ENCODE results near the gene GRIK5. TPM values are rescaled to one million over a fixed set of nuclear protein-coding genes. Genes with fewer than 3 reads are reported as not detected.

GRIK5 gene
- under 1 TPM; 0.42 to 0.55 TPM for total RNA-seq
- total RNA-seq, result 0.23 to 0.38 reads per million in 2 donors

GRCh38 chr19:42069619-42070351 is at the start of gene GRIK5:
Gene GRIK5, minus strand, starts transcription at chr19:42070206. Its CDS starts 4,436 bp downstream, at chr19:42065770.
- no peak within 1 kb of the TSS for H3K4me3 Mint-ChIP-seq
- DNase-seq (no peak), ATAC-seq (no peak)
- H3K27ac Mint-ChIP-seq, result no peak within 1 kb of the TSS
- H3K9me3 ChIP-seq (ENCODE audit: control insufficient read depth, low read length, poor library complexity, severe bottlenecking), result no peaks in the 10 kb centered on the region
- H3K4me1 Mint-ChIP-seq, result no peaks in the 10 kb centered on the region
- no peaks in the 10 kb centered on the region for H3K27me3 Mint-ChIP-seq
- H3K36me3 Mint-ChIP-seq (ENCODE audit: low read depth), result no peaks in the 10 kb centered on the region

- H3K27me3 Mint-ChIP-seq, result no peaks in the 10 kb centered on the region
- DNase-seq, result no peak
- H3K9me3 ChIP-seq (ENCODE audit: control insufficient read depth, low read length, poor library complexity, severe bottlenecking), result no peaks in the 10 kb centered on the region
- H3K36me3 Mint-ChIP-seq (ENCODE audit: low read depth), result peaks cover 9% of the 10 kb centered on the region
- H3K4me3 Mint-ChIP-seq, result no peak overlapping the region
- H3K27ac Mint-ChIP-seq, result no peak overlapping the region
- no peak for ATAC-seq
- peaks cover 19% of the 10 kb centered on the region for H3K4me1 Mint-ChIP-seq
Observed at GRCh38 chr19:42117076-42117475, 47.1 kb upstream of the GRIK5 start.

GRCh38 chr19:42116308-42117075 is 46.5 kb upstream of the GRIK5 start:
- DNase-seq, result no peak
- Mint-ChIP-seq H3K27ac (no peak overlapping the region), H3K4me1 (peaks cover 15% of the 10 kb centered on the region), H3K36me3 (ENCODE audit: low read depth) (peaks cover 9% of the 10 kb centered on the region), H3K4me3 (no peak overlapping the region), H3K27me3 (no peaks in the 10 kb centered on the region)
- no peaks in the 10 kb centered on the region for H3K9me3 ChIP-seq (ENCODE audit: control insufficient read depth, low read length, poor library complexity, severe bottlenecking)
- no peak for ATAC-seq

GRCh38 chr19:42115705-42116104 is 45.7 kb upstream of the GRIK5 start:
- H3K9me3 ChIP-seq (ENCODE audit: control insufficient read depth, low read length, poor library complexity, severe bottlenecking), result no peaks in the 10 kb centered on the region
- no peaks in the 10 kb centered on the region for H3K27me3 Mint-ChIP-seq
- H3K4me3 Mint-ChIP-seq, result no peak overlapping the region
- ATAC-seq (no peak), DNase-seq (no peak)
- peaks cover 11% of the 10 kb centered on the region for H3K36me3 Mint-ChIP-seq (ENCODE audit: low read depth)
- H3K27ac Mint-ChIP-seq, result peak overlapping the region; percentile 81
- H3K4me1 Mint-ChIP-seq, result peaks cover 16% of the 10 kb centered on the region

- no peak overlapping the region for H3K4me3 Mint-ChIP-seq
- H3K27me3 Mint-ChIP-seq, result no peaks in the 10 kb centered on the region
- H3K9me3 ChIP-seq (ENCODE audit: control insufficient read depth, low read length, poor library complexity, severe bottlenecking), result no peaks in the 10 kb centered on the region
- H3K4me1 Mint-ChIP-seq, result peaks cover 15% of the 10 kb centered on the region
- ATAC-seq, result no peak
- no peak for DNase-seq
- peak overlapping the region; percentile 81 for H3K27ac Mint-ChIP-seq
- peaks cover 11% of the 10 kb centered on the region for H3K36me3 Mint-ChIP-seq (ENCODE audit: low read depth)
Observed at GRCh38 chr19:42115219-42115618, 45.2 kb upstream of the GRIK5 start.

GRCh38 chr19:42114412-42114811 is 44.4 kb upstream of the GRIK5 start:
- ATAC-seq (no peak), DNase-seq (no peak)
- Mint-ChIP-seq H3K27ac (peak overlapping the region; percentile 82), H3K4me3 (no peak overlapping the region), H3K36me3 (ENCODE audit: low read depth) (peaks cover 11% of the 10 kb centered on the region), H3K27me3 (no peaks in the 10 kb centered on the region), H3K4me1 (peaks cover 15% of the 10 kb centered on the region)
- no peaks in the 10 kb centered on the region for H3K9me3 ChIP-seq (ENCODE audit: control insufficient read depth, low read length, poor library complexity, severe bottlenecking)

- peaks cover 11% of the 10 kb centered on the region for H3K36me3 Mint-ChIP-seq (ENCODE audit: low read depth)
- peak overlapping the region; percentile 82 for H3K27ac Mint-ChIP-seq
- peak overlapping the region; percentile 39 for H3K4me3 Mint-ChIP-seq
- peaks cover 15% of the 10 kb centered on the region for H3K4me1 Mint-ChIP-seq
- no peaks in the 10 kb centered on the region for H3K27me3 Mint-ChIP-seq
- no peak for DNase-seq
- no peaks in the 10 kb centered on the region for H3K9me3 ChIP-seq (ENCODE audit: control insufficient read depth, low read length, poor library complexity, severe bottlenecking)
- ATAC-seq, result peak; percentile 47
Observed at GRCh38 chr19:42113641-42114348, 43.8 kb upstream of the GRIK5 start.

- ATAC-seq, result no peak
- H3K36me3 Mint-ChIP-seq (ENCODE audit: low read depth), result peaks cover 10% of the 10 kb centered on the region
Observed at GRCh38 chr19:42111811-42112210, 41.8 kb upstream of the GRIK5 start.

GRCh38 chr19:42111384-42111783 is 41.4 kb upstream of the GRIK5 start:
- peak overlapping the region; percentile 79 for H3K27ac Mint-ChIP-seq
- no peaks in the 10 kb centered on the region for H3K27me3 Mint-ChIP-seq
- ATAC-seq, result no peak
- no peaks in the 10 kb centered on the region for H3K9me3 ChIP-seq (ENCODE audit: control insufficient read depth, low read length, poor library complexity, severe bottlenecking)
- peaks cover 9% of the 10 kb centered on the region for H3K36me3 Mint-ChIP-seq (ENCODE audit: low read depth)
- H3K4me1 Mint-ChIP-seq, result peaks cover 22% of the 10 kb centered on the region
- H3K4me3 Mint-ChIP-seq, result no peak overlapping the region
- no peak for DNase-seq

More at GRCh38 chr19:42111811-42112210, 41.8 kb upstream of the GRIK5 start:
- Mint-ChIP-seq H3K27me3 (no peaks in the 10 kb centered on the region), H3K27ac (no peak overlapping the region), H3K4me3 (no peak overlapping the region), H3K4me1 (peaks cover 20% of the 10 kb centered on the region)
- H3K9me3 ChIP-seq (ENCODE audit: control insufficient read depth, low read length, poor library complexity, severe bottlenecking), result no peaks in the 10 kb centered on the region
- DNase-seq, result no peak

GRCh38 chr19:42110658-42111057 is 40.7 kb upstream of the GRIK5 start:
- H3K36me3 Mint-ChIP-seq (ENCODE audit: low read depth), result peaks cover 10% of the 10 kb centered on the region
- H3K27me3 Mint-ChIP-seq, result no peaks in the 10 kb centered on the region
- peaks cover 21% of the 10 kb centered on the region for H3K4me1 Mint-ChIP-seq
- ATAC-seq (no peak), DNase-seq (no peak)
- peak overlapping the region; percentile 79 for H3K27ac Mint-ChIP-seq
- H3K9me3 ChIP-seq (ENCODE audit: control insufficient read depth, low read length, poor library complexity, severe bottlenecking), result no peaks in the 10 kb centered on the region
- H3K4me3 Mint-ChIP-seq, result no peak overlapping the region

GRCh38 chr19:42109896-42110295 is 39.9 kb upstream of the GRIK5 start:
- ATAC-seq (no peak), DNase-seq (no peak)
- Mint-ChIP-seq H3K27ac (no peak overlapping the region), H3K4me3 (no peak overlapping the region), H3K4me1 (peaks cover 25% of the 10 kb centered on the region), H3K27me3 (no peaks in the 10 kb centered on the region), H3K36me3 (ENCODE audit: low read depth) (peaks cover 12% of the 10 kb centered on the region)
- H3K9me3 ChIP-seq (ENCODE audit: control insufficient read depth, low read length, poor library complexity, severe bottlenecking), result no peaks in the 10 kb centered on the region

- Mint-ChIP-seq H3K36me3 (ENCODE audit: low read depth) (peaks cover 11% of the 10 kb centered on the region), H3K27me3 (no peaks in the 10 kb centered on the region), H3K27ac (peak overlapping the region; percentile 19), H3K4me1 (peaks cover 25% of the 10 kb centered on the region), H3K4me3 (no peak overlapping the region)
- DNase-seq, result peak; percentile 76 to 85 (median 77)
- ATAC-seq, result peak; percentile 99
- no peaks in the 10 kb centered on the region for H3K9me3 ChIP-seq (ENCODE audit: control insufficient read depth, low read length, poor library complexity, severe bottlenecking)
Observed at GRCh38 chr19:42108527-42109389, 38.8 kb upstream of the GRIK5 start.
